Neural cell (in vitro differentiated cells): ENCODE results near the gene WNT3A. TPM values are rescaled to one million over a fixed set of nuclear protein-coding genes. Genes with fewer than 3 reads are reported as not detected.

Experiments used
- H2AFZ ChIP-seq: fragments of 200-600, 300-800 bp; sonication (generic), shearing (Covaris generic); 2 replicates; pipeline ENCODE4 v1.6.0; 2014; ENCODE audit warnings: low read depth, mild to moderate bottlenecking, antibody characterized with exemption, low read length, moderate library complexity
- H3F3A ChIP-seq: fragments of 200-600 bp; shearing (Covaris generic); 2 replicates; pipeline ENCODE4 v1.6.1; 2016; ENCODE audit warnings: mild to moderate bottlenecking, moderate library complexity, mixed read lengths, antibody characterized with exemption, low read length; ENCODE audit not compliant: insufficient read depth, poor library complexity, severe bottlenecking
- H3K27ac ChIP-seq: fragments of 200-600, 300-800 bp; sonication (generic), shearing (Covaris generic); 2 replicates; pipeline ENCODE4 v1.5.1; 2014; ENCODE audit warnings: mild to moderate bottlenecking, low read length, moderate library complexity
- H3K27me3 ChIP-seq: fragments of 300-800, 200-600 bp; sonication (generic), shearing (Covaris generic); 2 replicates; pipeline ENCODE4 v1.6.0; 2014; ENCODE audit warnings: mild to moderate bottlenecking, low read depth, low read length, moderate library complexity; ENCODE audit not compliant: insufficient read depth
- H3K36me3 ChIP-seq: fragments of 300-800, 200-600 bp; sonication (generic), shearing (Covaris generic); 2 replicates; pipeline ENCODE4 v1.5.1; 2014; ENCODE audit warnings: mild to moderate bottlenecking, antibody characterized with exemption, low read length, moderate library complexity; ENCODE audit not compliant: insufficient read depth
- H3K4me2 ChIP-seq: fragments of 300-800, 200-600 bp; sonication (generic), shearing (Covaris generic); 2 replicates; pipeline ENCODE4 v1.6.0; 2014; ENCODE audit warnings: mild to moderate bottlenecking, low read length
- H3K4me3 ChIP-seq: fragments of 300-800, 200-600 bp; sonication (generic), shearing (Covaris generic); 2 replicates; pipeline ENCODE4 v1.5.1; 2014; ENCODE audit warnings: mild to moderate bottlenecking, low read length, moderate library complexity
- H3K79me2 ChIP-seq: fragments of 200-600 bp; shearing (Covaris generic); replicated peaks from 2 replicates; pipeline ENCODE4 v1.6.0; 2014; ENCODE audit warnings: mild to moderate bottlenecking, low read length, moderate library complexity; ENCODE audit not compliant: insufficient read depth
- H3K9ac ChIP-seq: fragments of 300-800, 200-600 bp; sonication (generic), shearing (Covaris generic); 2 replicates; pipeline ENCODE4 v1.6.1; 2016; ENCODE audit warnings: mild to moderate bottlenecking, low read length, mixed read lengths
- H3K9me2 ChIP-seq: fragments of 200-600 bp; shearing (Covaris generic); 2 replicates; pipeline ENCODE4 v1.6.1; 2016; ENCODE audit warnings: mild to moderate bottlenecking, low read length, mixed read lengths; ENCODE audit not compliant: insufficient read depth
- H3K9me3 ChIP-seq: fragments of 200-600, 300-800 bp; sonication (generic), shearing (Covaris generic); 2 replicates; pipeline ENCODE4 v1.6.1; 2016; ENCODE audit warnings: mild to moderate bottlenecking, mixed run types, low read length, moderate library complexity, mixed read lengths
- H4K20me1 ChIP-seq: fragments of 200-600 bp; shearing (Covaris generic); 2 replicates; pipeline ENCODE4 v1.6.1; 2016; ENCODE audit warnings: mild to moderate bottlenecking, mixed run types; ENCODE audit not compliant: insufficient read depth
- EP300 ChIP-seq: fragments of 450-650 bp; conservative IDR thresholded peaks from 2 replicates; pipeline ENCODE4 v1.6.1; 2014; ENCODE audit warnings: antibody characterized with exemption, mild to moderate bottlenecking, moderate library complexity; ENCODE audit not compliant: poor library complexity, severe bottlenecking
- EZH2 ChIP-seq: fragments of 200-600, 300-800 bp; shearing (Covaris generic), sonication (generic); IDR thresholded peaks from 2 replicates; pipeline ENCODE4 v1.6.1; 2014; ENCODE audit warnings: antibody characterized with exemption, low read length, borderline replicate concordance, mild to moderate bottlenecking; ENCODE audit not compliant: insufficient read depth, poor library complexity, severe bottlenecking
- MXI1 ChIP-seq: fragments of 450-650 bp; conservative IDR thresholded peaks from 2 replicates; pipeline ENCODE4 v1.6.1; 2014; ENCODE audit warnings: antibody characterized with exemption, mild to moderate bottlenecking; ENCODE audit not compliant: poor library complexity, severe bottlenecking
- POLR2AphosphoS5 ChIP-seq: IDR thresholded peaks from 2 replicates; pipeline ENCODE4 v1.6.1; 2012
- RAD21 ChIP-seq: fragments of 450-650 bp; conservative IDR thresholded peaks from 2 replicates; pipeline ENCODE4 v1.6.1; 2014; ENCODE audit warnings: antibody characterized with exemption, mild to moderate bottlenecking, moderate library complexity
- REST ChIP-seq: IDR thresholded peaks from 2 replicates; pipeline ENCODE4 v1.6.1; 2012; ENCODE audit warnings: borderline replicate concordance
- SMC3 ChIP-seq: fragments of 450-650 bp; conservative IDR thresholded peaks from 2 replicates; pipeline ENCODE4 v1.6.1; 2014; ENCODE audit warnings: antibody characterized with exemption, mild to moderate bottlenecking, moderate library complexity; ENCODE audit not compliant: poor library complexity
- TAF1 ChIP-seq: IDR thresholded peaks from 2 replicates; pipeline ENCODE4 v1.6.1; 2012; ENCODE audit warnings: low read depth
- polyA plus RNA-seq: library from polyadenylated mRNA; depleted of rRNA; stranded (reverse); fragments of >200 nt; gene quantifications from 2 replicates; pipeline ENCODE4 v1.2.3, GENCODE V29; 2014
- TF ChIP-seq, protein P1 (sequence below): fragments of 450-650 bp; IDR thresholded peaks from 2 replicates; pipeline ENCODE4 v1.5.1; 2014; ENCODE audit warnings: antibody characterized with exemption, mild to moderate bottlenecking, moderate library complexity; ENCODE audit not compliant: poor library complexity, severe bottlenecking

The WNT3A gene
- polyA plus RNA-seq, 1 donor from 2014 or later, result 0.14 TPM

- H3K27me3 ChIP-seq, result no peaks in the 10 kb centered on the region
Measured at GRCh38 chr1:228045871-228046270, 39.1 kb downstream of the WNT3A start.

DNA sequence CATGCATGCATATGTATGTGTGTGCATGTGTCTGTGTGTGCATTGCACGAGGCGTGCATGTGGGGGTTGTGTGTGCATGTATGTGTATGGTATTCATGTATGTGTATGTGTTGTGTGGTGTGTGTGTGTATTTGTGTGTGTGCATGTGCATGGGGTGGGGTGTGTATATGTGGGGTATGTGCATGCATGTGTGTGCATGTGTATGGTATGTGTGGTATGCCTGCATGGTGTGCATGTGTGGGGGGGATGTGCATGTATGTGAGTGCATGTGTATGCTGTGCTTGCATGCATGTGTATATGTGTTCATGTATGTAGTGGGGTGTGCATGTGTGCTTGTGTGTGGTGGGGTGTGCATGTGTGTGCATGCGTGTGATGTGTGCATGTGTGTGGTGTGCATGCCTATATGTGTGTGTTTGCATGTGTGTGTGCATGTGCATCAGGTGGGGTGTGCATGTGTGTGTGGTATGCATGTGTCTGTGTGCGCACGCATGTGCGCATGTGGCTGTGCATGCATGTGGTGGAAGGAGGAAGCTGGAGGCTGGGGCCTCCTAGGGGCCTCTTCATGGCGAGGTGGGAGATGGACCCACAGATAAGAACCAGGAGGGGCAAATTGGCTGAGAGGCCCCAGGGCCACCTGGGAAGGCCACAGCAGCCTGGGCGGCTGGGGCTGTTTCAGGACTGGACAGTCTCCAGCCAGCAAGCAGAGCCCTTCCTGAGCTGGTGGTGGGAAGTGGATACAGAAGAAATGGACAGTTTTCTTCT, 39.8 kb downstream of the WNT3A start:
- H3K27ac ChIP-seq, result no peak overlapping the region
- no peaks in the 10 kb centered on the region for H3K9me2 ChIP-seq
- H3K79me2 ChIP-seq, result no peaks in the 10 kb centered on the region
- H3K4me2 ChIP-seq, result no peak overlapping the region
- TF ChIP-seq EZH2 (no peak), POLR2AphosphoS5 (no peak), RAD21 (no peak), TAF1 (no peak), EP300 (no peak), SMC3 (no peak), REST (no peak), MXI1 (no peak)
- TF ChIP-seq, protein P1, sequence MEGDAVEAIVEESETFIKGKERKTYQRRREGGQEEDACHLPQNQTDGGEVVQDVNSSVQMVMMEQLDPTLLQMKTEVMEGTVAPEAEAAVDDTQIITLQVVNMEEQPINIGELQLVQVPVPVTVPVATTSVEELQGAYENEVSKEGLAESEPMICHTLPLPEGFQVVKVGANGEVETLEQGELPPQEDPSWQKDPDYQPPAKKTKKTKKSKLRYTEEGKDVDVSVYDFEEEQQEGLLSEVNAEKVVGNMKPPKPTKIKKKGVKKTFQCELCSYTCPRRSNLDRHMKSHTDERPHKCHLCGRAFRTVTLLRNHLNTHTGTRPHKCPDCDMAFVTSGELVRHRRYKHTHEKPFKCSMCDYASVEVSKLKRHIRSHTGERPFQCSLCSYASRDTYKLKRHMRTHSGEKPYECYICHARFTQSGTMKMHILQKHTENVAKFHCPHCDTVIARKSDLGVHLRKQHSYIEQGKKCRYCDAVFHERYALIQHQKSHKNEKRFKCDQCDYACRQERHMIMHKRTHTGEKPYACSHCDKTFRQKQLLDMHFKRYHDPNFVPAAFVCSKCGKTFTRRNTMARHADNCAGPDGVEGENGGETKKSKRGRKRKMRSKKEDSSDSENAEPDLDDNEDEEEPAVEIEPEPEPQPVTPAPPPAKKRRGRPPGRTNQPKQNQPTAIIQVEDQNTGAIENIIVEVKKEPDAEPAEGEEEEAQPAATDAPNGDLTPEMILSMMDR, result no peak
- H3K9me3 ChIP-seq, result no peaks in the 10 kb centered on the region
- no peaks in the 10 kb centered on the region for H4K20me1 ChIP-seq
- H2AFZ ChIP-seq, result no peak overlapping the region
- H3K4me3 ChIP-seq, result no peak overlapping the region
- no peak overlapping the region for H3K9ac ChIP-seq
- H3K36me3 ChIP-seq, result no peaks in the 10 kb centered on the region
- H3F3A ChIP-seq, result no peaks in the 10 kb centered on the region
- H3K27me3 ChIP-seq, result no peaks in the 10 kb centered on the region

More at GRCh38 chr1:228045871-228046270, 39.1 kb downstream of the WNT3A start:
- TF ChIP-seq REST (no peak), MXI1 (no peak), EP300 (no peak), RAD21 (no peak), EZH2 (no peak), POLR2AphosphoS5 (no peak), SMC3 (no peak), TAF1 (no peak)
- Histone ChIP-seq H3K9me2 (no peaks in the 10 kb centered on the region), H3K79me2 (no peaks in the 10 kb centered on the region), H3K9me3 (no peaks in the 10 kb centered on the region), H3K9ac (no peak overlapping the region), H3K4me3 (no peak overlapping the region), H4K20me1 (no peaks in the 10 kb centered on the region), H2AFZ (no peak overlapping the region), H3K4me2 (no peak overlapping the region), H3F3A (no peaks in the 10 kb centered on the region), H3K27ac (no peak overlapping the region), H3K36me3 (no peaks in the 10 kb centered on the region)
